H1 (cell line): Measurements from ENCODE around the gene TSPAN16. TPM values are rescaled to one million over a fixed set of nuclear protein-coding genes. Genes with fewer than 3 reads are reported as not detected.

Experiments used
- GABPA ChIP-seq: IDR thresholded peaks from 2 replicates; pipeline ENCODE4 v1.6.1; 2011; ENCODE audit warnings: mild to moderate bottlenecking, low read length, moderate library complexity, borderline replicate concordance; ENCODE audit not compliant: insufficient read depth
- KDM1A ChIP-seq: fragments of 200-600, 300-600 bp; sonication (generic); IDR thresholded peaks from 2 replicates; pipeline ENCODE4 v1.7.1; 2016; ENCODE audit warnings: mild to moderate bottlenecking, low read length, borderline replicate concordance
- KDM4A ChIP-seq: IDR thresholded peaks from one replicate; pipeline ENCODE4 v1.7.1; 2012; ENCODE audit warnings: low read depth, mild to moderate bottlenecking, moderate library complexity, low read length, inconsistent platforms; ENCODE audit not compliant: severe bottlenecking
- NRF1 ChIP-seq: IDR thresholded peaks from 2 replicates; pipeline ENCODE4 v1.6.1; 2011; ENCODE audit warnings: mild to moderate bottlenecking, low read depth, low read length, improper control_type of control experiment
- RBBP5 ChIP-seq: IDR thresholded peaks from 2 replicates; pipeline ENCODE4 v1.7.1; 2012; ENCODE audit warnings: low read depth, mild to moderate bottlenecking, inconsistent platforms, low read length, moderate library complexity, borderline replicate concordance
- TAF1 ChIP-seq: IDR thresholded peaks from 2 replicates; pipeline ENCODE4 v1.6.1; 2011; ENCODE audit warnings: mild to moderate bottlenecking, low read depth, low read length
- TEAD4 ChIP-seq: IDR thresholded peaks from 2 replicates; pipeline ENCODE4 v1.6.1; 2012; ENCODE audit warnings: low read depth, low read length, inconsistent platforms, mixed read lengths
- polyA plus RNA-seq, 7 experiments: library from polyadenylated mRNA; depleted of rRNA in 3 of 7; stranded (reverse) in 5 of 7; unstranded in 2 of 7; fragments of >200 nt in 5 of 7; fragments of 200-250 nt in 2 of 7; gene quantifications; 1 replicate in 5 of 7; 2 replicates in 1 of 7; 4 replicates in 1 of 7; pipeline versions ENCODE4 v1.2.1 to v1.2.3, GENCODE V29; 2011 to 2013; ENCODE audit warnings: missing spikeins in 2 of 7, mixed read lengths in 2 of 7
- total RNA-seq: library from RNA; stranded (reverse); fragmentation: NEBNext Ultra II Directional; extraction: Animal tissue kit (Norgen Biotek cat#: 25700); gene quantifications from 2 replicates; pipeline ENCODE4 v1.2.1, GENCODE V29; 2021
- TF ChIP-seq, protein P1 (sequence below): fragments of 300-600 bp; sonication (generic); IDR thresholded peaks from 2 replicates; pipeline ENCODE4 v1.7.1; 2012; ENCODE audit warnings: low read length, moderate library complexity, mild to moderate bottlenecking, inconsistent platforms; ENCODE audit not compliant: insufficient replicate concordance
- TF ChIP-seq, protein P2 (sequence below): IDR thresholded peaks from 2 replicates; pipeline ENCODE4 v1.6.1; 2011; ENCODE audit warnings: low read length, improper control_type of control experiment

TSPAN16 gene
- total and polyA plus RNA-seq, 2 of the 8 experiments (the other 6 are each of a cell fraction or from before 2014, with no cell fraction given): not detected

DNA sequence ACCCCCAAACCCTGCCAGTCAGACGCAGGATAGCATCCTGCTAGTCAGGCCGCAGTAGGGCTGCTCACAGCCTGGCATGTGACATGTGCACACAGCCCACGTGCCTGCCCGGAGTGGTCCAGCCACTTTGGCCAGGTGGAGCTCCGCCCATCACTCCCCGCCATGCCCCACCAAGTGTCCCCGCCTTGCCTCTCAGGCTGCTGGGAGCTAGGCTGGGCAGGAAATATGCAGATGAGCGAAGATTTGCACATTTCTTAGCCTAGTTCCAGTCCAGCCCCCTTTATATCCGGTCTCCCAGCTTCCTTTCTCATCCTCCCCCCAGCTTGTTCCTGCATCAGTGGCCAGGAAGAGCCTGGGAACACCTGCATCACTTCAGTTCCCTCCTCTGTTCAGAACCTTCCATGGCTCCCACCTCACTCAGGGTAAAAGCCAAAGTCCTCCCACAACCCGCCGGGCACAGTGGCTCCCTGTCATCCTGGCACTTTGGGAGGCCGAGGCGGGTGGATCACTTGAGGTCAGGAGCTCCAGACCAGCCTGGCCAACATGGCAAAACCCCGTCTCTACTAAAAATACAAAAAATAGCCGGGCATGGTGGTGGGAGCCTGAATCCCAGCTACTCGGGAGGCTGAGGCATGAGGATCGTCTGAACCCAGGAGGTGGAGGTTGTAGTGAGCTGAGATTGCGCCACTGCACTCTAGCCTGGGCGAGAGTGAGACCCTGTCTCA, 31.3 kb upstream of the TSPAN16 start (continued):
- TF ChIP-seq, protein P1, sequence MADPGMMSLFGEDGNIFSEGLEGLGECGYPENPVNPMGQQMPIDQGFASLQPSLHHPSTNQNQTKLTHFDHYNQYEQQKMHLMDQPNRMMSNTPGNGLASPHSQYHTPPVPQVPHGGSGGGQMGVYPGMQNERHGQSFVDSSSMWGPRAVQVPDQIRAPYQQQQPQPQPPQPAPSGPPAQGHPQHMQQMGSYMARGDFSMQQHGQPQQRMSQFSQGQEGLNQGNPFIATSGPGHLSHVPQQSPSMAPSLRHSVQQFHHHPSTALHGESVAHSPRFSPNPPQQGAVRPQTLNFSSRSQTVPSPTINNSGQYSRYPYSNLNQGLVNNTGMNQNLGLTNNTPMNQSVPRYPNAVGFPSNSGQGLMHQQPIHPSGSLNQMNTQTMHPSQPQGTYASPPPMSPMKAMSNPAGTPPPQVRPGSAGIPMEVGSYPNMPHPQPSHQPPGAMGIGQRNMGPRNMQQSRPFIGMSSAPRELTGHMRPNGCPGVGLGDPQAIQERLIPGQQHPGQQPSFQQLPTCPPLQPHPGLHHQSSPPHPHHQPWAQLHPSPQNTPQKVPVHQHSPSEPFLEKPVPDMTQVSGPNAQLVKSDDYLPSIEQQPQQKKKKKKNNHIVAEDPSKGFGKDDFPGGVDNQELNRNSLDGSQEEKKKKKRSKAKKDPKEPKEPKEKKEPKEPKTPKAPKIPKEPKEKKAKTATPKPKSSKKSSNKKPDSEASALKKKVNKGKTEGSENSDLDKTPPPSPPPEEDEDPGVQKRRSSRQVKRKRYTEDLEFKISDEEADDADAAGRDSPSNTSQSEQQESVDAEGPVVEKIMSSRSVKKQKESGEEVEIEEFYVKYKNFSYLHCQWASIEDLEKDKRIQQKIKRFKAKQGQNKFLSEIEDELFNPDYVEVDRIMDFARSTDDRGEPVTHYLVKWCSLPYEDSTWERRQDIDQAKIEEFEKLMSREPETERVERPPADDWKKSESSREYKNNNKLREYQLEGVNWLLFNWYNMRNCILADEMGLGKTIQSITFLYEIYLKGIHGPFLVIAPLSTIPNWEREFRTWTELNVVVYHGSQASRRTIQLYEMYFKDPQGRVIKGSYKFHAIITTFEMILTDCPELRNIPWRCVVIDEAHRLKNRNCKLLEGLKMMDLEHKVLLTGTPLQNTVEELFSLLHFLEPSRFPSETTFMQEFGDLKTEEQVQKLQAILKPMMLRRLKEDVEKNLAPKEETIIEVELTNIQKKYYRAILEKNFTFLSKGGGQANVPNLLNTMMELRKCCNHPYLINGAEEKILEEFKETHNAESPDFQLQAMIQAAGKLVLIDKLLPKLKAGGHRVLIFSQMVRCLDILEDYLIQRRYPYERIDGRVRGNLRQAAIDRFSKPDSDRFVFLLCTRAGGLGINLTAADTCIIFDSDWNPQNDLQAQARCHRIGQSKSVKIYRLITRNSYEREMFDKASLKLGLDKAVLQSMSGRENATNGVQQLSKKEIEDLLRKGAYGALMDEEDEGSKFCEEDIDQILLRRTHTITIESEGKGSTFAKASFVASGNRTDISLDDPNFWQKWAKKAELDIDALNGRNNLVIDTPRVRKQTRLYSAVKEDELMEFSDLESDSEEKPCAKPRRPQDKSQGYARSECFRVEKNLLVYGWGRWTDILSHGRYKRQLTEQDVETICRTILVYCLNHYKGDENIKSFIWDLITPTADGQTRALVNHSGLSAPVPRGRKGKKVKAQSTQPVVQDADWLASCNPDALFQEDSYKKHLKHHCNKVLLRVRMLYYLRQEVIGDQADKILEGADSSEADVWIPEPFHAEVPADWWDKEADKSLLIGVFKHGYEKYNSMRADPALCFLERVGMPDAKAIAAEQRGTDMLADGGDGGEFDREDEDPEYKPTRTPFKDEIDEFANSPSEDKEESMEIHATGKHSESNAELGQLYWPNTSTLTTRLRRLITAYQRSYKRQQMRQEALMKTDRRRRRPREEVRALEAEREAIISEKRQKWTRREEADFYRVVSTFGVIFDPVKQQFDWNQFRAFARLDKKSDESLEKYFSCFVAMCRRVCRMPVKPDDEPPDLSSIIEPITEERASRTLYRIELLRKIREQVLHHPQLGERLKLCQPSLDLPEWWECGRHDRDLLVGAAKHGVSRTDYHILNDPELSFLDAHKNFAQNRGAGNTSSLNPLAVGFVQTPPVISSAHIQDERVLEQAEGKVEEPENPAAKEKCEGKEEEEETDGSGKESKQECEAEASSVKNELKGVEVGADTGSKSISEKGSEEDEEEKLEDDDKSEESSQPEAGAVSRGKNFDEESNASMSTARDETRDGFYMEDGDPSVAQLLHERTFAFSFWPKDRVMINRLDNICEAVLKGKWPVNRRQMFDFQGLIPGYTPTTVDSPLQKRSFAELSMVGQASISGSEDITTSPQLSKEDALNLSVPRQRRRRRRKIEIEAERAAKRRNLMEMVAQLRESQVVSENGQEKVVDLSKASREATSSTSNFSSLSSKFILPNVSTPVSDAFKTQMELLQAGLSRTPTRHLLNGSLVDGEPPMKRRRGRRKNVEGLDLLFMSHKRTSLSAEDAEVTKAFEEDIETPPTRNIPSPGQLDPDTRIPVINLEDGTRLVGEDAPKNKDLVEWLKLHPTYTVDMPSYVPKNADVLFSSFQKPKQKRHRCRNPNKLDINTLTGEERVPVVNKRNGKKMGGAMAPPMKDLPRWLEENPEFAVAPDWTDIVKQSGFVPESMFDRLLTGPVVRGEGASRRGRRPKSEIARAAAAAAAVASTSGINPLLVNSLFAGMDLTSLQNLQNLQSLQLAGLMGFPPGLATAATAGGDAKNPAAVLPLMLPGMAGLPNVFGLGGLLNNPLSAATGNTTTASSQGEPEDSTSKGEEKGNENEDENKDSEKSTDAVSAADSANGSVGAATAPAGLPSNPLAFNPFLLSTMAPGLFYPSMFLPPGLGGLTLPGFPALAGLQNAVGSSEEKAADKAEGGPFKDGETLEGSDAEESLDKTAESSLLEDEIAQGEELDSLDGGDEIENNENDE: no peak
- TF ChIP-seq KDM4A (no peak), TAF1 (no peak), NRF1 (no peak), GABPA (no peak), KDM1A (peak; percentile 22; the same call in 1 of the 2 replicates), TEAD4 (no peak), RBBP5 (no peak)
- TF ChIP-seq, protein P2, sequence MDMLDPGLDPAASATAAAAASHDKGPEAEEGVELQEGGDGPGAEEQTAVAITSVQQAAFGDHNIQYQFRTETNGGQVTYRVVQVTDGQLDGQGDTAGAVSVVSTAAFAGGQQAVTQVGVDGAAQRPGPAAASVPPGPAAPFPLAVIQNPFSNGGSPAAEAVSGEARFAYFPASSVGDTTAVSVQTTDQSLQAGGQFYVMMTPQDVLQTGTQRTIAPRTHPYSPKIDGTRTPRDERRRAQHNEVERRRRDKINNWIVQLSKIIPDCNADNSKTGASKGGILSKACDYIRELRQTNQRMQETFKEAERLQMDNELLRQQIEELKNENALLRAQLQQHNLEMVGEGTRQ: peak; percentile 47; the same call in 1 of the 2 replicates
